CD4-positive, alpha-beta T cell treated with Interleukin-12 subunit alpha and Interleukin-12 subunit beta, for 1 hour (primary cell): ENCODE data around the gene FOXN3.
"Not testable (repeated sequence)": the region's sequence is repeated elsewhere in the genome, so short reads cannot be mapped to it uniquely, and the experiment has no call there.

Experiments used
- DNase-seq: peaks from one replicate; pipeline ENCODE4 v3.0.0-alpha.2; 2020

FOXN3 gene

DNA sequence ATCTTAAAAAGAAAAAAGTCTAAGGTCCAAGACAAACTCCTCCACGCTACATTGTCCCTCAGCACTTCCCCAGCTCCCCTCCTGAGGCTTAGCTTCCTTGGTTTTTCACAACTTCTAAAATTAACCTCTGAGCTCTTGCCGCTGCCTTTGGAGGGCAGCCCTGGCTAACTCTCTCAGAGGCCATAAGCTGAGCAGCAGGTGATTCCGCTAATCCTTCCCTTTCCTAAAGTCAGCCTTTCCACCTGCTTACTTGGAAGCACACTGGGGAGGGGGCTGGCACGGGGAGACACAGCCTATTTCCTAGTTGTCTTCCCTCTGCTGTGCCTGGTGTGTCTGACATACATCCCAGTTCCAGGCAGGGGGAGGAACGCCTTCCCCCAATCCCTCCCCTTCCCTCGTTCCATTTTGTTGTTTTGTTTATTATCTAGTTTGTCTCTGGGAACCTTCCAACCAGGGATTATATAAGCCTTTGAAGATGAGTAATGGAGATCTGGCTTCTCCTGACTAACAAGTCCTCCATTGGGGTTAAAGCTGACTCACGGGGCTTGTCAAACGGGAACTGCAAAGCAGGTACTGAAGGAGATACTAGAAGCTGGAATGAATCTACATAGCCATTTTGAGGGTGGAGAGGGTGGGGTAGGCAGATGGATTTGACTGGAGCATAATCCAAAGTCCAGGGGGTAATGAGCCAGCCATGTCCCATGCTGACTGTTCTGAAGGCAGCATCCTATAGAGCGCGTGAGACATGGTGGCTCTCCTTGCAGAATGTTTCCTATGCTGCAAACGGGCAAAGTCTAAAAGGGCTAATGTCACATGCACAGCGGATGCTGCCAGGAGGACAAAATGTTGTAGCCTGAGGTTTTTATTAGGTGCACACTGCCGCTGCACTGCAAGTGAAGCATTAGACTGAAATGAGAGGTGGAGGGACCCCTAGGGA, 230.8 kb downstream of the FOXN3 start:
- no peak for DNase-seq

DNA sequence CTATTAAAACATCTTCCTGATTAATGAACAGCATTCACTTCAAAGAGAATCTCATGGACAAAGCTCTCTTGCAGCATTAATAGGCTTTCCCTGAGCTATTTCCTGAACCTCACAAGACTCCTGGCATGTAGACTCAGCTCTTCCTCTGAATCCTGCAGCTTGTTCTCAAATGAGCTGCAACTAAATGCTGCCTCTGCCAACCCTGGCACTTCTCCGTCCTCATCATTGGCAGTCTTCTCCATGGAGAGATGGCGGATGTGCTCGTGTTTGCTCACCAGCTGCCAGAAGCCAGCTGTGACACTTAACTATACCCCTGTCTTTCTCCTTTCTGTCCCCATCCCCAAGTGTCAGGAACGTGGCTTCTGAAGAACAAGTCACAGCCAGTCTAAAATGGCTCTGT, 232.1 kb downstream of the FOXN3 start:
- DNase-seq: no peak

DNA sequence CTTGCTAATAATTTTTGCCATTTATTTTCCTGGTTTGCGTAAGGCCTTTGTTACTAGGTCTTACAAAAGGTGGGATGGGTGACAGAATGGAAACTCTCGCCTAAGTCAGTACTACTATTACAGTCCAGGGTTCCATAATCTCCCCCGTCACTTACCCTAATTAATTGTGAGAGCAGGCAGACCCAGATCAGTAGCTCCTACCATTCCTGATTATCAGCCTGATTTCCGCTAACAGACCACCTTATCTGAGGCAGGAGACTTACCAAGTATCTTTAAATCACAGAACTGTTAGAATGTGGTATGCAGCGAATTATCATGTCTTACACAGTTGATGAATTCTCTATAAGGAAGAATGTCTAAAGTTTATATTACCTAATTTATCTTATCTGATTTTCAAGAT, 234.7 kb downstream of the FOXN3 start:
- no peak for DNase-seq

DNA sequence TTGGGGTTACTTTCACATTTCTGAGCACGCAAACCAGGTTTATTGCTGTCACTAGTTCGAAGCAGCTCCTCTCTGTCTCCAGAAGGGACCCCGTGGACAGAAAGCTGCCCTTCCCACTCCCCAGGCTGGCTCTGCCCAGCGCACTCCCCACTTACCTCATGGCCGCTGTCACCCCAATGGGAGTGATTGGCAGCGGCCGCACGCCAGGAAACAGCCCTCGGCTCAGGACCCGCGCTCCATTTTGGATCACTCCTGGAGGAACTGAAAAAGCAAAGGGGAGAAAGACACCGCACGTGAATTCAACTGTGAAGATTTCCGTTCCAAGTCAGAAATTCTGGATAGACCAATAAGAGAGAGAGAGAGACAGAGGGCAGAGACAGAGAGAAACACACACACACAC, 236.5 kb downstream of the FOXN3 start:
- DNase-seq: no peak

DNA sequence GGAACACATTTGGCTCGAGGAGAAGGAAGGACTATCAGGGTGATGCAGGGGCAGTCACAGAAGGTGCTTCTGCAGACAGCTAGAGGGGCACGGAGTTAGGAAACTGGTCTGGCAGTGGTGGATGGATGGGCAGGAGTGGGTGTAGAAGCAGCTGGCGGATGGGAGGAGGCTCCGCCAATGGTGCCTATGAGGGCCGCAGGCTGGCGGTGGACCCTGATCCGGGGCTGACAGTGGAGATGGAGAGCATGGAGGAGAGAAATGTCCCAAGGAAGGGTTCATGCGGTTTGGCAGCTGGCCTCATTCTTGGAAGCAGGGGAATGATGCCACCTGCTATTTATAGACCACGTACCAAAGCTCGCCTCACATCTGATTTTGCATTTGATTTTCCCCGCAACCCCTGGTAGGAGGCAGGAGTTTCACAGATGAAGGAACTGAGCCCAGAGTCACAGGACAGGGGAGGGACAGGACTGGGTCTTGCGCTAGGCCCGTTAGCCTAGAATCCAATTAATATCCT, 237.1 kb downstream of the FOXN3 start:
- DNase-seq: no peak

DNA sequence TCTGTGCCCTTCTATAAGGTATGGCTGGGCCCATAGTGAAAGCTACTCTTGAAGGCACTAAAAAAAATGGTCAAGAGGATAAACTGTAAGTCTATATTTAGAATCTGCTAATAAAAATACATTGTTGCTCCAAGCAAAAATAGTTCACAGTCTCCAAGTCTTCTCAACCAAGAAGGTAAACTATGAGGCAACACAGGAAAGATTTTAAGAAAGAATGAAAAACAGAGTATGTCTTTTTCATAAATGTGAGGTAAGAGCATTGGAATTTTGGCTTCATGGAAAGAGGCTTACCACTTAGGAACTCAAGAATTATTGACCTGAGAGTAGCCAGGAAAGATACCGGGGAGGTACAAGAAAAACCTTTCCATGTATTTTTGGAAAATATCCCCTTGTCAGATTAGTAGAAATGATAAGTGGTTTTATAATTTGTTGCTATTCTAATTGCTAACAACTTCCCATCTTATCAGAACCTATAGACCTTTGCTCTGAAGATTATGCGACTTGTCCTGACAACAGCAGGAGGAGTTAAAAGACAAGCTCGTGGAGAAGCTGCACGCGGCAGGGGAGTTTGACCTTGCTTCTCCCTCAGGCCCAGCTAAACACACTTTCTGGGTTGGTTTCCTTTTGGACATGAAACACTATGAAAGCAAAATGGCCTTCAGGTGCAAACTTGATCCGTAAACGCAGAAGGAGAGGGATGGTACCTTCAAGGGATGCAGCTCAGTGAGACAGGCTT, 238.1 kb downstream of the FOXN3 start:
- DNase-seq: no peak

DNA sequence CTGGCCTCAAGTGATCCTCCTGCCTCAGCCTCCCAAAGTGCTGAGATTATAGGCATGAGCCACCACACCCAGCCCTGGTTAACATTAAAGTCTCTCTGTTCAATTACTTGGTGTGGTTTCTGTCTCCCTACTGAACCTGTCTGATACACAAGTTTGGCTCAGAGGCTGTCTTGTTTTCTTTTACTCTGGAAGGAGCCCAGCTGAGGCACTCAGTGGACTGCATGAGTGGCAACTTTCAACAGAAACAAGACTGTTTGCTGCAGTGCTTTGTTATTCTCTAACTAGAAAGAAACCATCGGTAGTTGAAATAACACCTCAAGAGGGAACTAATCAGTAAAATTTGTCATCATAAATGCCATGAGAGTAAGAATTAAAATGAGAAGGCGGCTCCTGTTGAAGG, 238.7 kb downstream of the FOXN3 start:
- no peak for DNase-seq

DNA sequence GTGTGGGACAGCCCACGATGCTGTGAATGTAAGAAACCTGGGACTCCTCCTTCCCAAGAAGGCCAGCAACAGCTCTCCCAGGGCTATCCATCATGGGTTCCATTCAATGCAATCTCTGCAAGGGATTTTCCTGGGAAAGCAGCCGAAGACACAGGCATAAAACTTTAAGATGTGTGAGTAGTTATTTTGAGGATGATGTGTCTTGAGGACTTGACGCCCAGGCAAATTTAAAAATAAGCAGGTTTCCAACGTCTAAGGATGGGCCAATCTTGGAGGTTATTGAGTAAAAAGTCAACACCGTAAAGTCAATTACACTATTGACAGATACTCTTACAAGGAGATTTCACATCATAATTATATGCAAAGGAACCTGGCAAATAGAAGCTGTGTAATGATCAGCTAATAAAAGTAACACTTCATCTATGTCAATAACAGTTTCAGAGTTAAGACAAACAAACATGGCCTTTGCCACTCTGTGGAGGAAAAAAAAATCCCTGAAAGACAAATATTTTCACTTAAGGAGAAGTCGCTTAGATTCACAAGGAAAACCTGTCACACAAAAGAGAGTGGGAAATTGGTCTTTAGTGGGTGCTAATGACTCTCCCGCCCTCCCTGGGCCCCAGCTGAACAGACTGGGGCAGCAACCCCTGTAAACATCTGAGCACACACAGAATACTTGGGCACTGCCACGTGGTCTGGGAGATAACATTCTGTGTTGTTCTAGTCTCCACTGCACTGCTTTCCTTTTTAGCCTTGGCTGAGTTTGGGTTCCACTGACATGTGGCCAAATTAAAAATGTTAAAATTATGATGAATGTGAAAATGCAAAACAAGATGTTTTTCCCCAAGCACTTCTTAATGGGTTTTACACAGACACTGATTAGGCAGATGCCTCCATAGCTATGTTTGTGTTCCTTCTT, 240.9 kb downstream of the FOXN3 start:
- no peak for DNase-seq

DNA sequence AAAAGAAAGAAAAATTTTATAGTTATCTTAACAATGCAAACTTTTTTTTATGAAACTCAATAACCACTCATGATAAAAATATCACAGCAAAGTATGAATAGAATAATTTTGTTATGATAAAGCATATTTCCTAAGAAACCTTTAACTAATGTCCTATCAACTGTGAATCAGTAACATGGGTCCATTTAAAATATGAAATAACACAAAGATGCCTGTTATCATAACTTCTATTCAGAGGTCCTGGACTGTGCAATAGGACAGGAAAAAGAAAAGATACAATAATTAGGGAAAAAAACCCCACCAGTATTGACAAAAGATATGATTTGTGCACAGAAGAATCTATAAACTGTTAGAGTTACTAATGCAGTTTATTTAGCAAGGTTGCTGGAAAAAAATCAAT, 245.4 kb downstream of the FOXN3 start:
- no peak for DNase-seq

DNA sequence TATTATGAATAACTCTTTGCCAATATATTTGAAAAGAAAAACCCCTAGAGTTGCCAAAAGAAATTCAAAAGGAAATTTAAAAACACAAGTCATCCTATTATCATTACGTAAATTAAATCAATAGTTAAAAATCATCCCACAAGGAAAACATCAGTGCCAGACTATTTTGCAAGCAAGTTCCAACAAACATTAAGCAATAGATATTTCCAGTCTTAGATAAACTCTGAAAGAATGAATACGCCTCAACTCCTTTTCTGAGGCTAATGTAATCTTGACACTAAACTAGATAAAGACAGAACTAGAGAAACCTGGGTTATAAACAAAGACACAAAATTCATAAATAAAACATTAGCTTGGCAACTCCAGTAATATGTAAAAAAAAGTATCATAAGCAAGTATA, 245.9 kb downstream of the FOXN3 start:
- DNase-seq: no peak

DNA sequence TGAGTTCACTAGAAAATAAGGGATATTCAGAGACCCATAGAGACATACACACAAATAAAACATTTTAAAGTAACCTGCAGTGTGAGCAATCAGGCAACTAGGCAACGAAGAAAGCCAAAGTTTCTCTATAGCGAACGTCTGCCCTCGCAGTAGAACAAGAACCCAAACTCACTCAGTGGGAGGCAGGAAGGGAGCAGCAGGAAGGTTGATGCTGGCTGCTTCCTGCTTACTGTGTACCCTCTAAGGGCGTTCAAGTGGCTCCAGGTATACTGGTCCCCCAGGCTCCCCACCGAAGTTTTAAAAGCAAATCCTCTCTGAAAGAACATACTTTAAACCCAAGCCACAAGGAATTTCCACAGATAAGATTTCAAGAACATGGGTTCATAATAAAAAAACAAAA, 249.3 kb downstream of the FOXN3 start:
- DNase-seq: no peak

DNA sequence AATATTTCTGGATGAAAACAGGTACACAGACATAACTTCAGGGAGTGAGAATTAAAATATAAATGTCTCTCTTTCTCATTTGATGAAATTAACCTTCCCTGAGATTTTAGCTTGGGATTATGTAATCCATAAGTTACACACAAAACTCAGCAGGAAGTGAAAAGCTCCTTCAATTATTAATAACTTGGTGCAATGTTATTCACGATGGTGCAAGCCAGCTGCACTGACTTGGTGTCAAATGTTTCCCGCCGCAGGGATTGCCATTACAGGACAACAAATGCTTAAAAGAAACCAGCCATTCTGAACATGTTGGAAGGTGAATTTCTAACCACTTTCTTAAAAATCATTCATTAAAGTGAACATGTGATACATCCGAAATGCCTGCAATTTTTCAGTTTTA, 250.4 kb downstream of the FOXN3 start:
- no peak for DNase-seq

DNA sequence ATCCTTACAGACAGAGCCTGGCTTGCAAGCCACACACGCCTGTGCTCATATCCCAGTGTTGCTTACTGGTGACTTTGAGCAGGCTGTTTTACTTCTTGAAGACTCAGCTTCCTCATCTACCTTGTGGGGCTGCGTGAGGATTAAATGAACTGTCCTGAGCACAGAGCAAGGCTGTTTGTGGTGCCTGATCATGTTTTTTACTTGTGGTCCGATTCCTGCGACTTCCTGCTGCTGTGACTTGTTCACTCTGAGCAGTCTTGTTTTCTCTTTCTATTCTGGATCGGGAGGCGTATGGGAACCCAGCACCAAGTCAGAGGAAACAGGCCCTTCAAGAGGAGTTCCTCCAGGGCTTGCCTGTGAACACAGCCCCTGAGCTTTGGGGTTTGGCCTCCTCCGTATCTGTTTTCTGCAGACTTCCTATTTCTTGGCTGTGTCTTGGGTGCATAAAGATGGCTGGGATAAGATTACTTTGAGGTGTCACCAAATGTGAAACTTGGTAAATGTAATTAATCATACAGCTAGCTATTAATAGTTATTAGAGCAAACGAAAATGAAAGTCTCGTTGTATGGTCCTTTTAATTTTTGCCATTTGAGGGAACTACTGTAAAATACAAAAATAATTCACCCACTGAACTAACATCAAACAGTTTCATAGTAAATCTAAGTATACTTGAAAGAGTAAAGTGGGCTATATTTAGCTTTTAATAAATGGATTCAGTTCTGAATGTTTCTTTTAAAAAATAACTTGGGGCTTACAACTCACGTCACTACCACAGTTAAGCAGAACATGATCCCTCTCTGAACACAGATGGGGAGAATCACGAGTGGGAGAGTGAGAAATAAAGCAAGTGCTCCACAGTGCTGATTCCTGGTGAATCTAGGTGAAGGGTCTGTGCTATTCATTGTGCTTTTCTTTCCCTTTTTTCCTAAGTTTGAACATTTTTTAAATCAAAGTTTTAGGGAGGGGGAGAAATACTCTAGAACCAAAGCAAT, 251.5 kb downstream of the FOXN3 start:
- DNase-seq: peak; percentile 9

DNA sequence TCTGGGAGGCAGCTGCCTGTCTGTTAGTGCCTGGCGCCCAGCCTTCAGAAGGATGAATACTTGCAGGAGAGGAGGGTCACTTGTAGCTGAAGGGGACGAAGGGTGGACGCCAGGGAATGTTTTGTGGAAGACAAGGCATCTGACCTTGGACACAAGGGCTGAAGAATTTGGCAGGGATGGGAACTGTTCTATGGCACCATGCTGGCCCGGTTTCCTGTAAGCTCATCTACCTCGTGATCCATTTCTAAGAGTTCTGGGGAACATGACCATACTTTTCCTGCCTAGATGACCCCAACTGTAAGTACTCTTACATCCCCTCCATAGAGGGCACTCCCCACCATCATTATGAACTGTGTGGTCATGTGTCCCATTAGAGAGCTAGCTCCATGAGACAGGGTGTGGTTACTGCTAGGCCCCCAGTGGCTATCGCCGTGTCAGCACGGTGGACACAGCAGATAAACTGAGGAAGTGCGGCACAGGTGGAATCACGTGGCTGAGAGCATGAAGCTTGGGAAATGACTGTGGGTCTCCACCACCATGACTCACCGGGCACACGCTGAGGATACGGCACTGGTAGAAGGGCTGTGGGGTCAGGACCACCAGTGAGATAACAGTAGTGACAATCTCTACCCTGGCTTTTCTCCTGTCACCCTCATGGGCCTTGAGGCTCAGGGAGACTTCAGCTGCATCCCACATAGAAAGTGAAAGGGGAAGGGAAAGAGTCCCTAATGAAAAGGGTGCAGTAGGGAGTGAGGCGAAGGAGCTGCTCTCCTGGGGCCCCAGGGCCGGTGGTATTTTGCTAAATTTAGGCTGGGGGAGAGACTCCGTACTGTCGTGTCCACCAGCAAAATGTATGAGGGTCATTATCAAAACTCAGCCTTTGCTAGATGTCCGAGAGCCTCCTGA, 252.6 kb downstream of the FOXN3 start:
- no peak for DNase-seq

DNA sequence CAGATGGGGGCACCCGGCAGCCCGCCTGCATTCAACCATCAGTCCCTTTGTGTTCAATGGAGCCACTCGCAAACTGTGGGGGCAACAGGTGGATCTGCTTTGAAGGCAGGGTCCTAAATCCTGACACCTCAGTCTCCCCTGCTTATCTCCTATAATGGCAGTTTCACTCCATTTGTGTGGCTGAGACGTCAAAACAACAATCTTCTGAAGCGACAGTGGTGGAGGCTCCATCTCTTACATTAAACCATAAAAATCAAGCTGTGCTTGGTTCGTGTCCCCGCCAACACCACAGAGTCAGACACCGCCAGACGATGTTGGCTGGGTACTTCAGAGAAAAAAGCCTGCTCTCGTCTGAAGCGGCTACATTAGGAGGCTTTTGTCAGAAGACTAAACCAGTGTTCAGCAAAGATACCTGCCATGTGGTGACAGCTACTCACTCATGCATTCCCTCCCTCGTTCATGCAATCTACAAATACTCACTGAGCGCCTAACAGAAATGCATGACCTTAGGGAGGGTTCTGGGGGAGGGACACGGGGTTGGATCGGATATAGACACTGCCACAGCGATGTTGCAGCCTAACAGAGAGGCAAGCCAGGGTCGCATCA, 253.9 kb downstream of the FOXN3 start:
- no peak for DNase-seq

DNA sequence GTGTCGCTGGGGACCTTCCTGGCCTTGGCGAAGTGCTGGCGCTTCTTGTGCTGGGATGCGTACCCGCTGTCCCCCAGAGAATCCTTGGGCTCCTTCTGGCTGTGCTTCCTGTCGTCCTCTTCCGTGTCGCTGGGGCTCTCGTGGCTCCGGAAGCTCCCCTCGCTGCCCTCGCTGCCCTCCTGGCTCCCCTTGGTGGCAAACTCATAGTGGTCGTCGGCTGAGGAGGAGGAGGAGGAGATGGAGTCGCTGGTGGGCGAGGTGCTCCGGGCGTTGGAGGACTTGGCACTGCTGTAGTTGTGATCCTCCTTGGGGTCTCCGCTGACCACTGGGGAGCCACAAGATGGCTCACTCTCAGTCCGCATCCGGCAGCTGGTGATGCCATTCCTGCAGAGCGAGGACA, 254.4 kb downstream of the FOXN3 start:
- no peak for DNase-seq

DNA sequence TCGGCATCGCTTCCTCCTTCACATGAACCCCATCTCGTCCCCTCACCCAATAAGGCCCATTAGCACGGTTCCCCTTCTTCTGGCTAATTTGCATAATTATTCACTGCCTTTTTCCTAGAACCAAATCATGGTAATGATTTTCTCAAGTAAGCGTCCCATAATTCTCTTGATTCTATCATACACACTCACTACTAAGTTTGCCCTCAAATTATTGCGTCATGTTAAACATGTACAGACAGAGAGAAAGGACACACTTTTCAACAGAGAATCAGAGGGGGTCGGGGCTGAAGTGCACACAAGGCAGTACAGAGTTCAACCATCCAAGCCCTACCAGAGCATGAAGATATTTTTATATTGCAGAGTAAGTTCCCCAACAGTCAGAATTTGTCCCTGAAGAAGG, 256.6 kb downstream of the FOXN3 start:
- DNase-seq: no peak

DNA sequence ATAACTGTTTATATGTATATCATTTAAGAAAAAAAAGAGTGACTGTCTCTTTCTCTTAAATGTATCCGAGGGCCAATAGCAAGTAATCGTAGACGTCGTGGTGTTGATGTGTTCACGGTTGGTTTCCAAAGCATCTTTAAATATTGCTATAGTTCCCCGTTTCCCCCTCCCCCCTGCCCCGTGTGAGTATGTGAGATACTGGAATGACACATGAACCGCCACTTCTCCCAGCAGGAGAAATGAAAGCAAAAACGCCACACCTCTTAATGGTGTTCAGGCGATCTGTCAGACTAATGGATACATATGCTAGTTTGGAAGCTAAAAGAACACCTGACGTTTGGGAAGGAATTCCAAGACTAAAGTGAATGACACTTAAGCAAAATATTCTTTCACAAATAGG, 258.3 kb downstream of the FOXN3 start:
- DNase-seq: no peak

DNA sequence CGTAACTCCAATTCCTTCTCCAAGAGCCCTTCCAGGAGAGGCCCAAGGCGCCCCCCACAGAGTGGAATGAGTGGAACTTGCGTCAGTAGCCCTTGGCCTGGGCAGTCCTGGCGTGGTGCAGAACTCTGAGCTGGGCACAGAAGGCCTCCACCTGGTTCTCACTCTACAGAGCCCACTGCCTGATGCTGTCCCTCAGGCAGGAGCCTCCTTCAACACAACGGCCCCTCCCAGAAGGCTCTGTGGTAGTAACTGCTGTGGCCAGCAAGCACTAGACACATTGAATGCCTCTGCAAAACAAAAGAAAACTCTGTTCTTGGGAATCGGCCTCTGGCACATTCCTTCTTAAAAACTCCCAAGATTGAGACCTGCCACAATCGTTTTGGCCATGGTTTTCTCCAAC, 258.9 kb downstream of the FOXN3 start:
- not testable (repeated sequence) for DNase-seq

DNA sequence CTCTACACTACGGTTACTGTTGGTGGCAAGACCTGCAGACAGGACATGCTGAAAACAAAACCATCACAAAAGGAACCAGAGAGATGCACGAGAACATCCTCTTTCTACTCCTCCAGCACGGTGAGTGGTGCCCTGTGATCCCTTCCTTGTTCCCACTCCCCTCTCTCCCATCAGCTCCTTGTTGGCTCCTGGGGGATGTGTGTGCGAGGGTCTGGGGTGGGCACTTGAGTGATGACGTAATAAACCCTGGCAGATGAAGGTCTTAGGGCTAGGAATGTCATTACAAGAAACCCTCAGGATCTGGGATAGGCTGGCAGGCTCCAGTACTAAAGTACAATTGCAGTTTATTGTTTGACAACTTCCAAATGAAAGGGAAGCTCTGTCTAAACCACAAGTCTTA, 261.5 kb downstream of the FOXN3 start:
- no peak for DNase-seq
